Measurements from ENCODE around the gene LANCL2. TPM values are rescaled to one million over a fixed set of nuclear protein-coding genes. Genes with fewer than 3 reads are reported as not detected.

Gene LANCL2, protein sequence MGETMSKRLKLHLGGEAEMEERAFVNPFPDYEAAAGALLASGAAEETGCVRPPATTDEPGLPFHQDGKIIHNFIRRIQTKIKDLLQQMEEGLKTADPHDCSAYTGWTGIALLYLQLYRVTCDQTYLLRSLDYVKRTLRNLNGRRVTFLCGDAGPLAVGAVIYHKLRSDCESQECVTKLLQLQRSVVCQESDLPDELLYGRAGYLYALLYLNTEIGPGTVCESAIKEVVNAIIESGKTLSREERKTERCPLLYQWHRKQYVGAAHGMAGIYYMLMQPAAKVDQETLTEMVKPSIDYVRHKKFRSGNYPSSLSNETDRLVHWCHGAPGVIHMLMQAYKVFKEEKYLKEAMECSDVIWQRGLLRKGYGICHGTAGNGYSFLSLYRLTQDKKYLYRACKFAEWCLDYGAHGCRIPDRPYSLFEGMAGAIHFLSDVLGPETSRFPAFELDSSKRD
- 17.4 and 29.1 TPM in 2 replicates for total RNA-seq (2014; rRNA removed; shearing (Covaris generic))

- DNase-seq (ENCODE audit: low read depth) = peak; percentile 40
Measured at GRCh38 chr7:55365205-55365674, at the start of gene LANCL2. TSS of gene LANCL2 (plus strand) at chr7:55365337. CDS start at chr7:55366026, 689 bp downstream.

DNA sequence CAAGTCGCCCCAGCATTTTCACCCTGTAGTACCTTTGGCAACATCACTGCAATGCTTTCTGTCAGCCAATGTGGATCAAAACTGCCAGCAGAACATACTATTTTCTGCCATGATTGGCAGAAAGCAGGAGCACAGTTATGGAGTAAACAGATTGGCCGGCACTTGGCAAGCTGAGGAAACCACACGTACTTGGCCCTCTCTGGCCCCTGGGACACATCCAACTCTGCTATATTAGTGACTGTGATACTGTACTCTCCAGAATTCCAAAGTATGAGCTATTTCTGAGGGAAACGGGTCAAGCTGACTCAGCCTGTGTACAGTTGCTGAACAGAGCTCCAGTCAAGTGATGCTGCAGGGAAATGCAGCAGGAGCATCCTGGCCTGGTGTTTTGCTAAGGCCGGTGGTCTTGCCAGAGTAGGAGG lies 39.8 kb upstream of the LANCL2 start:
- peak; percentile 95 for DNase-seq (ENCODE audit: low read depth)

DNA sequence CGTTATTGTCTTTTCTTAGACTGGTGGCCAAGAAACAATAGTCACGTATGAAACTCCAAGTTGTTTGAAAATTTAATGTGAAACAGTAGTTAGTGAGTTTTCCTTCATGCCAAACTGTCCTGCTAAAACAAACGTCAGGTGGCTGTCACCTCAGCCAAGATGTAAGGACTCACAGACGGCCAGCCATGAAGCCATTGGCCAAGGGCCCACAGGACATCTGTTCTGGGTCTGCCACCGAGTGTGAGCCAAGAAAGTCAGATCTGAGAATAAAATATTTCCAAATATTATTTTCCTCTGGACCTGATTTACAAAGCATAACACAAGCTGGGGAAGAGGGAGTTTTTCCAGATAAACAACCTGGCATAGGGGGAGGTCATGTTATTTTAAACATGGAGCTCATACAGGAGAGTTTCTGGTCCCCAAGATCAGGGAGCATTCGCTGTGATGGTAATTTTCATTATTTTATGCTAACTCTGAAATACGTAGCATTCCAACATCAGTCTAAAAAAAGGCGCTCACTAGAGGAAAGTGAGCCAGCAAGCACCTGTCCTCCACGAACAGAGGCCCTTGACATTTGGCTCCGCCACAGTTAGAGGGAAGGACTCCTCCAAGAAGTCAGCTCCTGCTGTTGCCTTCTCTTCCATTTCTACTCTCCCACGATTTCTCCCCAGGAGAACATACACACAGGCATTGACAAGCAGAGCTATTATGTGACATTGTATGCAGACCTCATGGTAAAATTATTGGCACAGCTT lies 38.9 kb upstream of the LANCL2 start:
- no peak for DNase-seq (ENCODE audit: low read depth)

DNA sequence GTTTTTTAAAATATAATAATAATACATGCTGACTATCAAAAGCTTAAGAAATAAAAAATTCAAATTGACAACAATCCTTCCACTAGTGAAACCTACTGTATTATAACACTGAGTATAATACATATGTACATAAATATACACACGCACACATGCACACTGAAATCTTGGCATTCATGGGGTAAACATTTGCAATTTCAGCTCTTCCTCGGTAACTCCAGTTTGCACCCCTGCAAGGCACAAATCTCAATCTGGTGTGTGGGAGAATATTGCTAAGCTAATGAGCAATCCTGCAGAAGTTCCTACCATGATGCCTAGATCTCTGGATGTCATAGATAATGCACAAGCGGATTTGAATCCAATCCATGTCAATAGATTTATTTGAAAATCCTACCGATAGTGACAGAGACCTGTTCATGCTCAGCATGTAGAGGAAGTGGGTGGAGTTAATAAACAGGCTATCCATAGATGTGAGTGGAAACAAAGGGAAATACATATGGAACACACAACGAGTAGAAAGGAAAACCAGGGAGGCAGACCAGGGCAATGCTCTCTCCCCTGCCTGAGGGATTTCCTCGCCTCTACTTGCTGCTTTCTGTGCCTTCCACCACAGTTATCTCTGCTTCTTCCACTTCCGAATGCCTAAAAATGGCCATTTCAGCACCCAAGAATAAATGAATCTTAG lies 38.1 kb upstream of the LANCL2 start:
- no peak for DNase-seq (ENCODE audit: low read depth)

GRCh38 chr7:55335151-55335550 lies 30.0 kb upstream of the LANCL2 start:
- no peak for DNase-seq (ENCODE audit: low read depth)

GRCh38 chr7:55335786-55336185 lies 29.4 kb upstream of the LANCL2 start:
- DNase-seq (ENCODE audit: low read depth) = no peak

DNA sequence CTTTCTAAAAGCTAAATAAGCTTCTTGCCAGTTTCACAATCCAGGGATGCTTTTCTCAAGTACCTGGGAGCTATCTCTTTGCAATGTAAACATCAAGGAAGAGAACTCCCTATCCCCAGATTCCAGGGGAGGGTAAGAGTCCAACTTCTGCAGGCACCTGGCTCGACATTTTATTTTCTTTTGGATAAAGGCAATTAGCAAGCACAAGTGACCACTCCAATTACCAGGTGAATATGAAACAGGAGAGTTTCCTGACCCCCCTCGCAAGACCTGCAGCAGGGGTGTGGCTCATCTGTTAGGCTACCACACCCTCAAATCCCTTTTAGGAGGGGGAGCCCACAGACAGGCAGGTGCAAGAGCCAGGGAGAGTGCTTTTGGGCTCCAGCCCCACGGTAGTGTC lies 28.6 kb upstream of the LANCL2 start:
- no peak for DNase-seq (ENCODE audit: low read depth)

- no peak for DNase-seq (ENCODE audit: low read depth)
Measured at GRCh38 chr7:55339033-55340000, 25.8 kb upstream of the LANCL2 start.

DNA sequence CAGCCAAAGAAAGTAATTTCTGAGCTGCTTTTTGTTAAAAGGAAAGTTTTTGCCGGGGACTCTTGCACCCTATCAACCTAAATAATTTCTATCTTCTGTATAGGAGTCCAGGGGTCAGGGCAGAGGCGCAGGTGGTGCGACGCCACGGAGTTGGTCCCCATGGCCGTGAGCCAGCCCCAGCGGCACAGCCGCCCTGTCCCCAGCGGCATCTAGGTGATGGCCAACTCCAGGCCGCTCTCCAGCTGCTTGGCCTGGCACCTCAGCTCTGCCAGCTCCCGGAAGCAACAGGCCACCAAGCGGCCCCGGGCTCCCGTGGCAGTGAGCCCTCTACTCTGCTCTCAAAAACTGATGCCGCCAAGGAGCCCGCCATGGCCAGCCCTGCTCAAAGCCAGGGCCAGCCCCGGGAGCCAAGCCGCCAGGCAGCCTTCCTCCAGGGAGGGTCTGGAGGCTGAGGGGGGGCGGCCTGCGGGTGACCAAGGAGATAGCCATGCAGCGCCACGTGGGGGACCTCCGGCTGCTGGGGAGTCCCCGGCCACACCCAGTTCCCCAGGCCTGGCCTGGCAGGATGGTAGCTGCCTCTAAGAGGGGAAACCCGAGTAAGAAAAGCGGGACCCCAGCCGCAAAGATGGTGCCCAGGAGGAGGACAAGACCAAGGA lies 22.8 kb upstream of the LANCL2 start:
- no peak for DNase-seq (ENCODE audit: low read depth)

DNA sequence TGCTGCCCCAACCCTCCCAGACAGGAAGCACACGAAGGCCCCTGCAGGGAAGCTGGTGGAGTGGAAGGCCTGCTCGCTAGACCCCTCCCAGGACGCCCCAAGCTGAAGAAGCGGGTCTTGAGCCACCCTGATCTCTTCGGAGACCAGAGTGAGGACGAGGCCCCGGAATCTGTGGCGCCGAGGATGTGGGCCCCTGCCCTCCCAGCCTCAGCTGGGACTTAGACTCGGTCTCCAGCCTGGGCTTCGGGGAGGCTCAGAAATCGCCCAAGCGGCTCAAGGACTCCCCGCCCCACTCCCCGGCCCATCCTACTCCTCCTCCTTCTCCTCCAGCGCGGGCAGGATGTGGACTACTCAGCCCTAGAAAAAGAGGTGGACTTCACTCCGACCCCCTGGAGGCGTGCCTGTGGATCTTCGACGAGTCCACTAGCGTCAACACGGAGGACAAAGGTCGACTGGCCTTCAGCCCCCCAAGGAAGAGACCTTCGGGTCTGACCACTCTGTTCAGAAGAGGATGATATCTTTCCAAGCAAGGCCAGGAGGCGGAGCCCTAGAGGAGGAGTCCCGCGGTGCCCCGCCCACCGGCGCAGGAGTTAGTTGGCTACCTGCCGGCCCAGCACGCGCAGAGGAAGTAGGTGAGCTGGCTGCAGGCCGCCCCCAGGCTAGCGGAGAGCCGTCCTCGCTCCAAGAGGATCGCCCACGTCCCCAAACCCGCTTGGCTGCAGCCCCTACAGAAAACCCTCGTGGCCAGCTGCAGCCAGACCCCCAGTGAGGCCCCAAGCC lies 21.9 kb upstream of the LANCL2 start:
- no peak for DNase-seq (ENCODE audit: low read depth)

- no peak for DNase-seq (ENCODE audit: low read depth)
Measured at GRCh38 chr7:55343860-55344606, 21.1 kb upstream of the LANCL2 start.

- no peak for DNase-seq (ENCODE audit: low read depth)
Measured at GRCh38 chr7:55344840-55345239, 20.3 kb upstream of the LANCL2 start.

DNA sequence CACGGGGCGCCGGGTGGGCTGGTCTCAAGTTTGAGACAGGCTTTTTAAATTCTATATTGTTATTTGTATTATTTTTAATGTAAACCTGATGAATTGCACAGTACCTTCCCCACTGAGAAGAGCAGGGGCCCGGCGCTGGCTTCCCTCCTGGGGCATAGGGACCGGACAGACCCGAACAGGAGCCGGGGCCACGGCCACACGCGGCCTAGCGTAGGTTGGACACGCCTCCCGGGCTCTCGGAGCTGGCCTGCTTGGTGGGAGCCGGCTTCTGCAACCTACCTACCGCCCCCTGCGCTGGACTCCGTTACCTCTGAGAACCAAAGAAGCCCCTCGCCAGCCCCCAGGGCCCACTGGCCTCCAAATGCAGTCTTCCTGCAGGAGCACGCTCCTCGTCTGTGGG lies 19.8 kb upstream of the LANCL2 start:
- DNase-seq (ENCODE audit: low read depth) = no peak

GRCh38 chr7:55348502-55348901 lies 16.6 kb upstream of the LANCL2 start:
- peak; percentile 84 for DNase-seq (ENCODE audit: low read depth)

GRCh38 chr7:55349121-55349520 lies 16.0 kb upstream of the LANCL2 start:
- DNase-seq (ENCODE audit: low read depth) = peak; percentile 38

- peak; percentile 13 for DNase-seq (ENCODE audit: low read depth)
Measured at GRCh38 chr7:55350281-55350680, 14.9 kb upstream of the LANCL2 start.

- DNase-seq (ENCODE audit: low read depth) = no peak
Measured at GRCh38 chr7:55351263-55351662, 13.9 kb upstream of the LANCL2 start.

GRCh38 chr7:55352947-55353273 lies 12.2 kb upstream of the LANCL2 start:
- DNase-seq (ENCODE audit: low read depth) = peak; percentile 21

DNA sequence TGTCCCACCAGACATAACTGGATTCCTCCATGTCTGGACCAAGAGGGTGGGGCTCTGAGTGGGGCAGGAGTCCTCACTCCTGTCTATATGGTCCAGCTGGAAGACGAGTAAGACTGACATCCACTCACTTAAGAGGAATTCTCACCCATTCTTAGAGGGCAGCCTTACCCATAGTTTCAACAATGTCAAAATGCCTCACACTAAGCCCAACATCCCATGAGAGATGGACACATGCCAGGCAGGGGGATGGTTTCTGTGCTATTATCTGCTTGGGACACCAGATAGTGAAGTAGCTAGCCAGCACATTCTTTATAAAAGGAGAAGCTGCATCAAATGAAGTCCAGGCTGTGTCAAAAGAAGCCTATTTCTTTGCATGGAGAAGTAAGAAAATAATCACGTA lies 4.7 kb upstream of the LANCL2 start:
- no peak for DNase-seq (ENCODE audit: low read depth)

Measured in RPMI7951 (cell line).